ENCODE data around the gene METTL24.

DNA sequence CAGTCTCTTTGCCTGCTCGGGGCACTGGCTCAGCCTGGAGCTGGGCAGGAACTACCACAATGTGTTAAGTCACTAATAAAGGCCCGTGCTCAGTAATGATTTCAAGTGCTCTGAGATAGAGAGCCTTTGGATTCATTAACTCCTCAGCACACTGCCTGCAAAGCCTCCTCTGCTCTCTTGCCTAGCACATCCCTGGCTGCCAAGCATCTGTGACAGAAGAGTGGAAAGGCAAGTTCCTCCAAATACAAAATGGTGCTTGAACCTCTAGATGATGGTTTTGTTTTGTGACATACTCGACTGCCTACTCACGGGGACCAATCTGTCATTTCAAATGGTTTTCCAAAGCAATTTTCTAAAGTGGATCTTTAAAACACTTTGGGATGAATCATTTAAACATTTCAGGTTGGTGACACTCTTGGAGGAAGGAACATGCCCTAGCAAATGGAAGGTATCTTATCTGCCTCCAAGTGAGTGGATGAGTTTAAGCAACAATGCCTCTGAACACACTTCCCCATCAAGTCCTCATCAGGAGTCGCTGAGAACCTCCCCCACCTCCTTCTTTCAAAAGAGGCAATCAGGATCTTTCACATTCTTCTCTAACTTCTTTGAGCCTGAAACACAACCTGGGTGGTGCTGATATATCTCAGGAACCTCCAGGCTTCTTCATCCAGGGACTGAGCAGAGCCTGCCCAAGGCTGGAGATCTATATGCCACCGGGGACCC, 35.8 kb downstream of the METTL24 start:
- TF ChIP-seq, protein P1, sequence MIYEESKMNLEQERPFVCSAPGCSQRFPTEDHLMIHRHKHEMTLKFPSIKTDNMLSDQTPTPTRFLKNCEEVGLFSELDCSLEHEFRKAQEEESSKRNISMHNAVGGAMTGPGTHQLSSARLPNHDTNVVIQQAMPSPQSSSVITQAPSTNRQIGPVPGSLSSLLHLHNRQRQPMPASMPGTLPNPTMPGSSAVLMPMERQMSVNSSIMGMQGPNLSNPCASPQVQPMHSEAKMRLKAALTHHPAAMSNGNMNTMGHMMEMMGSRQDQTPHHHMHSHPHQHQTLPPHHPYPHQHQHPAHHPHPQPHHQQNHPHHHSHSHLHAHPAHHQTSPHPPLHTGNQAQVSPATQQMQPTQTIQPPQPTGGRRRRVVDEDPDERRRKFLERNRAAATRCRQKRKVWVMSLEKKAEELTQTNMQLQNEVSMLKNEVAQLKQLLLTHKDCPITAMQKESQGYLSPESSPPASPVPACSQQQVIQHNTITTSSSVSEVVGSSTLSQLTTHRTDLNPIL (CRISPR knock-in tag; IDR thresholded peaks at IDR 0.05; ENCODE audit: low read depth), result no peak
- TF ChIP-seq, protein P2, sequence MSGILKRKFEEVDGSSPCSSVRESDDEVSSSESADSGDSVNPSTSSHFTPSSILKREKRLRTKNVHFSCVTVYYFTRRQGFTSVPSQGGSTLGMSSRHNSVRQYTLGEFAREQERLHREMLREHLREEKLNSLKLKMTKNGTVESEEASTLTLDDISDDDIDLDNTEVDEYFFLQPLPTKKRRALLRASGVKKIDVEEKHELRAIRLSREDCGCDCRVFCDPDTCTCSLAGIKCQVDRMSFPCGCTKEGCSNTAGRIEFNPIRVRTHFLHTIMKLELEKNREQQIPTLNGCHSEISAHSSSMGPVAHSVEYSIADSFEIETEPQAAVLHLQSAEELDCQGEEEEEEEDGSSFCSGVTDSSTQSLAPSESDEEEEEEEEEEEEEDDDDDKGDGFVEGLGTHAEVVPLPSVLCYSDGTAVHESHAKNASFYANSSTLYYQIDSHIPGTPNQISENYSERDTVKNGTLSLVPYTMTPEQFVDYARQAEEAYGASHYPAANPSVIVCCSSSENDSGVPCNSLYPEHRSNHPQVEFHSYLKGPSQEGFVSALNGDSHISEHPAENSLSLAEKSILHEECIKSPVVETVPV (CRISPR knock-in tag; IDR thresholded peaks at IDR 0.05), result no peak
- TF ChIP-seq ESRRG (CRISPR knock-in tag; IDR thresholded peaks at IDR 0.05), result no peak
- no peak for TF ChIP-seq ZFP3 (CRISPR knock-in tag; IDR thresholded peaks at IDR 0.05)
- no peak for TF ChIP-seq ZNF565 (CRISPR knock-in tag; conservative IDR thresholded peaks at IDR 0.05; ENCODE audit: low read depth)
- no peak for TF ChIP-seq TOX (CRISPR knock-in tag; IDR thresholded peaks at IDR 0.05; ENCODE audit: borderline replicate concordance)
- TF ChIP-seq RARB (CRISPR knock-in tag; IDR thresholded peaks at IDR 0.05), result no peak

Data from SK-N-SH treated with all-trans-retinoic acid at 6 μM for 48 hours (cell line).